VCaP (cell line): Measurements from ENCODE around the gene HSP90B1.

Source experiments
- H3K27ac ChIP-seq: fragments of 450-650 bp; 2 replicates; pipeline ENCODE4 v1.5.1; 2017
- CTCF ChIP-seq: fragments of 450-650 bp; conservative IDR thresholded peaks from 2 replicates; pipeline ENCODE4 v1.5.1; 2017; ENCODE audit warnings: mild to moderate bottlenecking, moderate library complexity

Gene HSP90B1

GRCh38 chr12:103929784-103930033, 501 bp upstream of the HSP90B1 start:
- peak overlapping the region; percentile 98 for H3K27ac ChIP-seq
- no peak for TF ChIP-seq CTCF

- no peak for TF ChIP-seq CTCF
- H3K27ac ChIP-seq = peak overlapping the region; percentile 98
These were observed 851 bp downstream of the HSP90B1 start for GRCh38 chr12:103930787-103931735.

GRCh38 chr12:103933237-103933636, 3.0 kb downstream of the HSP90B1 start:
- no peak for TF ChIP-seq CTCF
- H3K27ac ChIP-seq = peak overlapping the region; percentile 98; the same call in 1 of the 2 replicates

GRCh38 chr12:103936679-103937078, 6.5 kb downstream of the HSP90B1 start:
- H3K27ac ChIP-seq = no peak overlapping the region
- no peak for TF ChIP-seq CTCF

- TF ChIP-seq CTCF = no peak
- H3K27ac ChIP-seq = no peak overlapping the region; the same call in 1 of the 2 replicates
These were observed 14.8 kb downstream of the HSP90B1 start for GRCh38 chr12:103944964-103945363.

GRCh38 chr12:103947871-103948555, 17.8 kb downstream of the HSP90B1 start:
- H3K27ac ChIP-seq = no peak overlapping the region
- TF ChIP-seq CTCF = no peak

GRCh38 chr12:103948746-103949406, 18.7 kb downstream of the HSP90B1 start:
- H3K27ac ChIP-seq = no peak overlapping the region
- TF ChIP-seq CTCF = no peak
